MG63 (cell line): ENCODE data around the gene NECTIN4. TPM values are rescaled to one million over a fixed set of nuclear protein-coding genes. Genes with fewer than 3 reads are reported as not detected.
A peak's percentile ranks its signal among the peaks of the same experiment; 100 is the strongest.
"Not testable (repeated sequence)": the region's sequence is repeated elsewhere in the genome, so short reads cannot be mapped to it uniquely, and the experiment has no call there.

Experiments
- DNase-seq: peaks from one replicate; pipeline ENCODE4 v3.0.0-alpha.2; 2020
- H3K27me3 ChIP-seq: fragments of 250-450 bp; sonication (Bioruptor Pico); 2 replicates; pipeline ENCODE4 v1.5.1; 2020; ENCODE audit warnings: mild to moderate bottlenecking, moderate library complexity
- H3K36me3 ChIP-seq: fragments of 250-450 bp; sonication (Bioruptor Pico); 2 replicates; pipeline ENCODE4 v1.5.1; 2020; ENCODE audit warnings: mild to moderate bottlenecking, moderate library complexity
- H3K4me3 ChIP-seq: fragments of 250-450 bp; sonication (Bioruptor Pico); 2 replicates; pipeline ENCODE4 v1.5.1; 2020; ENCODE audit warnings: mild to moderate bottlenecking, moderate library complexity
- H3K9me3 ChIP-seq: fragments of 250-450 bp; sonication (Bioruptor Pico); 2 replicates; pipeline ENCODE4 v1.5.1; 2020; ENCODE audit warnings: mild to moderate bottlenecking, moderate library complexity
- total RNA-seq: library from RNA; depleted of rRNA; stranded (reverse); fragments of >200 nt; shearing (Covaris generic); gene quantifications from 2 replicates; pipeline ENCODE4 v1.2.3, GENCODE V29; 2014; ENCODE audit warnings: low replicate concordance

NECTIN4 gene
- total RNA-seq, 1 experiment from 2014 or later, result not detected

DNA sequence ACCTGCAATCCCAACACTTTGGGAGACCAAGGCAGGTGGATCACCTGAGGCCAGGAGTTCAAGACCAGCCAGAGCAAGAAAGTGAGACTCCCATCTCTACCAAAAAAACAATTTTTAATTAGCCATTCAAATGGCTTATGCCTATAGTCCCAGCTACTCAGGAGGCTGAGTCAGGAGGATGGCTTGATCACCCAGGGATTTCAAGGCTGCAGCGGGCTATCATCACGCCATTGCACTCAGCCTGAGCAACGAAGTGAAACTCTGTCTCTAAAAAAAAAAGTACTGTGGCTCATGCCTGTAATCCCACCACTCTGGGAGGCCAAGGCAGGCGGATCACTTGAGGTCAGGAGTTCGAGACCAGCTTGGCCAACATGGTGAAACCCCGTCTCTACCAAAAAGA, 26.6 kb upstream of the NECTIN4 start:
- not testable (repeated sequence) for H3K9me3 ChIP-seq, H3K4me3 ChIP-seq, DNase-seq, H3K27me3 ChIP-seq
- H3K36me3 ChIP-seq, result peaks cover 72% of the 10 kb centered on the region

GRCh38 chr1:161115132-161115711, 25.9 kb upstream of the NECTIN4 start:
- Histone ChIP-seq H3K4me3 (no peak overlapping the region), H3K27me3 (no peaks in the 10 kb centered on the region), H3K9me3 (no peaks in the 10 kb centered on the region), H3K36me3 (peaks cover 69% of the 10 kb centered on the region)
- peak; percentile 83 for DNase-seq

DNA sequence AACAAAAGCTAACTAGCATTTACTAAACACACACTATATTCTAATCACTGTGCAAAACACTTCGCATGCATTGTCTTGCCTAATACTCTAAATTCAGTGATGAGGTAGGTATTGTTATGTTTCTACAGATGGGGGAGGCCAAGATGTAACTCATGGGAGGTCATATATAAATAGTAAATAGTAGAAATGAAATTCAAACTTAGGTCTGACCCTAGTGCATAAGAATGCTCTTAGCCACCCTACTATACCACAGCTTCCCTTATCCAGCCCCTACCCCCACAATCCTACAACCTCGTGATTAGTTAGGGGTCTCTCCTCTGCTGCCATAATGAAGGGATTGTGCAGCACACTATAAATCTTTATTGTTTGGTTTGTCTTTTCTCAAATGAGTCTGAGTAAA, 25.2 kb upstream of the NECTIN4 start:
- DNase-seq, result no peak
- Histone ChIP-seq H3K27me3 (no peaks in the 10 kb centered on the region), H3K4me3 (no peak overlapping the region), H3K36me3 (peaks cover 69% of the 10 kb centered on the region), H3K9me3 (no peaks in the 10 kb centered on the region)

GRCh38 chr1:161113915-161114314, 24.6 kb upstream of the NECTIN4 start:
- Histone ChIP-seq H3K36me3 (peaks cover 69% of the 10 kb centered on the region), H3K27me3 (no peaks in the 10 kb centered on the region)

DNA sequence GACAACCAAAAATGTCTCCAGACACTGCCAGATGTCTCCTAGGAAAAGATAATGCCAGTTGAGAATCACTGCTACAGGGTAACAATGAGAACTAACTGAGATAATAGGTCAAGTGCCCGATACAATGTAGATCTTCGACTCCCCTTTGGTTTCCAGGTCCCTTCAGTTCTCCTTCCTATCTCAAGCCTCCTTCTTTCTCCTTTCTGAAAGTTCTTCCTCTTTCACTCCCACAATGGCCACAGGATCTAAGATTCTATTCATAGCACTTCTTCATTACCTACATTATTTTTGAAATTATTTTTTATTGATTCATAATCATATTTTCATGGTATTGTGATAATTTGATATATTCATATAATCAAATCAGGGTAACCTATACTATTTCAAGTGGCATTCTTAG, 22.2 kb upstream of the NECTIN4 start:
- Histone ChIP-seq H3K4me3 (no peak overlapping the region), H3K36me3 (peaks cover 74% of the 10 kb centered on the region), H3K27me3 (no peaks in the 10 kb centered on the region), H3K9me3 (no peaks in the 10 kb centered on the region)
- DNase-seq, result no peak

More at GRCh38 chr1:161113915-161114314, 24.6 kb upstream of the NECTIN4 start:
- DNase-seq, result no peak
- Histone ChIP-seq H3K9me3 (no peaks in the 10 kb centered on the region), H3K4me3 (no peak overlapping the region)

- Histone ChIP-seq H3K9me3 (no peaks in the 10 kb centered on the region), H3K4me3 (no peak overlapping the region), H3K36me3 (peaks cover 73% of the 10 kb centered on the region), H3K27me3 (no peaks in the 10 kb centered on the region)
- DNase-seq, result no peak
Measured at GRCh38 chr1:161111117-161111516, 21.8 kb upstream of the NECTIN4 start.

DNA sequence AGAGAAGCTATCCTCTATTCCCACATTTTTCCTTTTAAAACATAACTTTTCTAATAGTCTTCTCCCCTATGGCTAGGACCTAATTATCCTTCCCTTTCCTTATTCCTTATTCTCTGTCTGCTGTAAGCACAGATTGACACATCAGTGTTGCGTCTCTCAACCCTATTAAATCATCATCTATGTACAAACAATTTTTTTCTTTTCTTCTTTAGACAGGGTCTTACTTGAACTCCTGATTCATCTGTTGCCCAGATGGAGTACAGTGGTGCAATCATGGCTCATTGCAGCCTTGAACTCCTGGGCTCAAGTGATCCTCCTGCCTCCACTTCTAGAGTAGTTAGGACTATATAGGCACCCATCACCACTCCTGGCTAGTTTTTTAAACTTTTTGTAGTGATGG, 17.1 kb upstream of the NECTIN4 start:
- no peak overlapping the region for H3K4me3 ChIP-seq
- no peaks in the 10 kb centered on the region for H3K9me3 ChIP-seq
- peaks cover 63% of the 10 kb centered on the region for H3K36me3 ChIP-seq
- no peaks in the 10 kb centered on the region for H3K27me3 ChIP-seq
- no peak for DNase-seq

GRCh38 chr1:161100556-161100955, 11.2 kb upstream of the NECTIN4 start:
- Histone ChIP-seq H3K27me3 (no peaks in the 10 kb centered on the region), H3K36me3 (peaks cover 46% of the 10 kb centered on the region), H3K9me3 (no peaks in the 10 kb centered on the region), H3K4me3 (no peak overlapping the region)
- no peak for DNase-seq

DNA sequence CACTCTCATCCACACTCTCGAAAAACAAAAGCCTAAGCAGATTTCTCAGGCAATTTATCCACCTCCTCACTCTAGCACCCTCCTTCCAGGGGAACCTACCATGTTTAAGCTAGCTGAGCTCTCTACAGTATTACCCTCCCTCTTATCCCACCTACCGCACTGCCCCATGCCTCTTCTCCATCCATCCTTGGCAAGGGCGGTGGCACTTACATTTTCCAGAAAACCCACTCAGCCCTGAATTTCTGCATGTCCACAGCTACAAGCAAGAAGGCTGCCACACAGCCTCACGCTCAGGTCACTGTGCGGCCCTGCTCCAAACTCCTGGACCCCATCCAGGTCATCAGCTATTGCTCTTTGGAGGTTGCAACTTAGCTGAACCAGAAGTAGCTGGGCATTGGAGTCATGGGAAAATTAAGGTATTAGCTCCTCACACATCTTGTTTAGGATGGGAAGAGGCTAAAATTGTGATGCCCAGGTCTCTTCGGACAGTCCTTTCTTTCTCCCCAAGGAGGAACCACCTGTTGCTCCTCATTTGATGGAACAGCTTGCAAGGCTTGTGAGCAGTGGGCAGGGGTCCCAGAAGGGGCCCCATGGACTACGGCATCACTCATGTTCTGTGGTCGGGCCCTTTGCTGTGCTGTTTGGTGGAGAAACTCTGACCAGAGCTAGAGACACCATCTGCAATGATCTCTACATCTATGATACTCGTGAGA, 9.9 kb upstream of the NECTIN4 start:
- Histone ChIP-seq H3K4me3 (no peak overlapping the region), H3K36me3 (peaks cover 42% of the 10 kb centered on the region), H3K27me3 (no peaks in the 10 kb centered on the region), H3K9me3 (no peaks in the 10 kb centered on the region)
- no peak for DNase-seq

- Histone ChIP-seq H3K4me3 (no peak within 1 kb of the TSS), H3K9me3 (no peaks in the 10 kb centered on the region), H3K36me3 (peaks cover 37% of the 10 kb centered on the region), H3K27me3 (no peaks in the 10 kb centered on the region)
- no peak for DNase-seq
Measured at GRCh38 chr1:161098210-161099068, 9.1 kb upstream of the NECTIN4 start, which contains the start of gene KLHDC9. KLHDC9 (plus strand) TSS chr1:161098361; CDS start chr1:161098536, 175 bp downstream.

- Histone ChIP-seq H3K4me3 (no peak overlapping the region), H3K27me3 (no peaks in the 10 kb centered on the region), H3K9me3 (no peaks in the 10 kb centered on the region), H3K36me3 (peaks cover 26% of the 10 kb centered on the region)
- DNase-seq, result peak; percentile 56
Measured at GRCh38 chr1:161096530-161096929, 7.2 kb upstream of the NECTIN4 start.

- DNase-seq, result no peak
- Histone ChIP-seq H3K27me3 (no peaks in the 10 kb centered on the region), H3K4me3 (no peak overlapping the region), H3K9me3 (no peaks in the 10 kb centered on the region), H3K36me3 (peaks cover 22% of the 10 kb centered on the region)
Measured at GRCh38 chr1:161096015-161096414, 6.7 kb upstream of the NECTIN4 start.

DNA sequence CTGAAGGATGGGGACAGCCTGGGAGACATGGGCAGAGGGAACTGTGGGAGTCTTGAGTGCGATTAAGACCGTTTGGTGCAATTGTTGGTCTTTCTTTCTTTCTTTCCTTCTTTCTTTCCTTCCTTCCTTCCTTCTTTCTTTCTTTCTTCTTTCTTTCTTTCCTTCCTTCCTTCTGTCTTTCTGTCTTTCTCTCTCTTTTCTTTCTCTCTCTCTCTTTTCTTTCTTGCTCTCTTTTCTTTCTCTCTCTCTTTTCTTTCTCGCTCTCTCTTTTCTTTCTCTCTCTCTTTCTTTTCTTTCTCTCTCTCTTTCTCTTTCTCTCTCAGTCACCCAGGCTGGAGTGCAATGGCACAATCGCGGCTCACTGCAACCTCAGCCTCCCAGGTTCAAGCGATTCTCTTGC, 5.9 kb upstream of the NECTIN4 start:
- H3K4me3 ChIP-seq, result no peak overlapping the region
- no peaks in the 10 kb centered on the region for H3K27me3 ChIP-seq
- no peak for DNase-seq
- no peaks in the 10 kb centered on the region for H3K9me3 ChIP-seq
- H3K36me3 ChIP-seq, result peaks cover 15% of the 10 kb centered on the region

DNA sequence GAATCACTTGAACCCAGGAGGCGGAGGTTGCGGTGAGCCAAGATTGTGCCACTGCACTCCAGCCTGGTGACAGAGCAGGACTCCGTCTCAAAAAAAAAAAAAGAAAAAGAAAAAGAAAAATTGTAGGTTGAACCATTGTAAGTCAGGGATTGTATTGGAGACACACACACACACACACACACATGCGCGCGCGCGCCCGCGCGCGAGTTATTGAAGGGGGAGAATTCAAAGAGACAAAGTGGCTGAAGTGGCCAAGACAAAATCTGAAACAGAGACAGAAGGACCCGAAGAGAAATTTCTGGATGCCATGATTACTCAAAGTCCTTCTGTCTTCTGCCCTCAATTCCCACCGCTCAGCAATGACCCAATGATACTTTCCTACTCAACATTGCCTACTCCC, 5.1 kb upstream of the NECTIN4 start:
- Histone ChIP-seq H3K36me3 (peaks cover 8% of the 10 kb centered on the region), H3K4me3 (no peak overlapping the region), H3K27me3 (no peaks in the 10 kb centered on the region), H3K9me3 (no peaks in the 10 kb centered on the region)
- no peak for DNase-seq

GRCh38 chr1:161092621-161093028, 3.3 kb upstream of the NECTIN4 start:
- H3K27me3 ChIP-seq, result no peaks in the 10 kb centered on the region
- no peak overlapping the region for H3K4me3 ChIP-seq
- no peaks in the 10 kb centered on the region for H3K9me3 ChIP-seq
- no peaks in the 10 kb centered on the region; the same call in 1 of the 2 replicates for H3K36me3 ChIP-seq
- DNase-seq, result peak; percentile 47

DNA sequence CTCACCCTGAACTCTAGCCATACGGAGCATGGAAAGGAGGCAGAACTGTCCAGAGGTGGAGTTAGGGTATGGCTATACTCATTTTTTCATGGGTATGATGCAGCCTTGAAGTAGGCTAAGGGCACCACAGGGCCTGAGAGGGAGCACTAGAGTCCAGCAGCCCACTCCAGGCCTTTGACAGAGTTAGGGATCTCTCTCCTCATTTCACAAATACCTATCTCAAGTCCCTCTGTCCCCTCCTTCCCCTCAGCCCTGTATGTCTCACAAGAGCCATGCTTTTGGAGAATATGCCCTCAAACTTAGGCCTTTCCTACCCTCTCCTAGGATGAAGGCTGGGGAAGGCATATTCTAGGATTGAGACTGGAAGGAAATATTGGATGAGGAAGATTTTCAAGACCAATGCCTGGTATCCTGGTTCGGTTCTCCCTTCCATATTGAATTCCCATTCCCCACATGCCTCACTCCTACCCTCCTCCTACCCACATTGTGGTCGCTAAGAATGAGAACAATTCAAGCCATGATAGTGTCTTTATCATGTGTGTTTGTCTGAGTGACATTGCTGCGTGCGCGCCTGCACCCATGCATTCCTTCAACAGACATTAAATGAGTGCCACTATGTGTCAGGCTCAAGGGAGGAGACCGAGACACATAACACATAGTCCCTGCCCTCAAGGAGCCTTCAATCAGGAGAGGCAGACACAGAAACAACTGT, 2.6 kb upstream of the NECTIN4 start:
- no peaks in the 10 kb centered on the region for H3K27me3 ChIP-seq
- H3K9me3 ChIP-seq, result no peaks in the 10 kb centered on the region
- DNase-seq, result no peak
- no peaks in the 10 kb centered on the region; the same call in 1 of the 2 replicates for H3K36me3 ChIP-seq
- no peak overlapping the region for H3K4me3 ChIP-seq

DNA sequence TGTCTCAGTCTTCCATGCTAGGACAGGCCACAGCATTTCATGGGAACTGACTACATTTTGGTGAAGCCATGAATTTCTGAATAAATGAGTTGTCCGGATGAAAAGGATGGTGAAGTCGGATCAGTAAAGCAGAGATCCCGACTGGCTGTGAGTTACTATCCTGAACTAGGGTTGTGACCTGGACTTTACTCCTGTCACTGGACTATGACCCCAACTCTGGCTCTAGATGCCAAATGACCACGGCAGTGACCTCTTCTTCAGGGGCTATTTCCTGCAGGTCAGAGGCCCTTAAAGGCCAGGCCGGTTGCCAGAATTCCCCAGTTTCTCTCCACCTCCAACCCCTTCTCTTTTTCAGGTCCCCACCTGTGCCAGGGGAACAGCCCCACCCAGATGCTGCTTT, 1.7 kb upstream of the NECTIN4 start:
- Histone ChIP-seq H3K4me3 (no peak overlapping the region), H3K9me3 (no peaks in the 10 kb centered on the region), H3K36me3 (no peaks in the 10 kb centered on the region; the same call in 1 of the 2 replicates), H3K27me3 (no peaks in the 10 kb centered on the region)
- DNase-seq, result no peak
